Pancreas (tissue), 10 donors: Measurements from ENCODE around the gene IL17C. TPM values are rescaled to one million over a fixed set of nuclear protein-coding genes. Genes with fewer than 3 reads are reported as not detected.
A peak's percentile ranks its signal among the peaks of the same experiment; 100 is the strongest.

Experiments used
- ATAC-seq, 4 donors: fragments of 200-7000 bp; cut with Tn5 transposase; one replicate each; pipeline versions ENCODE4 v1.8.0 to v1.9.1; 2020; ENCODE audit warnings: mild to moderate bottlenecking in 4 of 4, moderate library complexity in 4 of 4
- DNase-seq, 6 donors: peaks; one replicate each; pipeline ENCODE4 v3.0.0-alpha.2; 2020
- FAIRE-seq: peaks from 2 replicates; lab custom pipeline; 2012; peaks lifted over from hg19 to GRCh38; lab: Jason Lieb, UNC
- H3K27ac ChIP-seq, 4 donors: fragments of 200-600 bp; sonication (generic); 1 replicate in 3 of 4; 2 replicates in 1 of 4; pipeline versions ENCODE4 v1.5.0 to v1.8.0; 2020
- H3K27me3 ChIP-seq, 4 donors: fragments of 200-600 bp; one replicate each; pipeline ENCODE4 v1.8.0; 2021
- H3K36me3 ChIP-seq, 3 donors: fragments of 200-600 bp; sonication (generic) in 1 of 3; one replicate each; pipeline versions ENCODE4 v1.5.0 to v1.8.0; 2020 to 2021
- H3K4me1 ChIP-seq, 3 donors: fragments of 200-600 bp; one replicate each; pipeline ENCODE4 v1.8.0; 2021
- H3K4me3 ChIP-seq, 4 donors: fragments of 200-600 bp; sonication (generic) in 2 of 4; one replicate each; pipeline versions ENCODE4 v1.5.0 to v1.8.0; 2020 to 2021
- H3K9me3 ChIP-seq, 4 donors: fragments of 200-600 bp; one replicate each; pipeline ENCODE4 v1.8.0; 2021
- CTCF ChIP-seq, 4 donors: fragments of 200-600 bp; sonication (generic) in 3 of 4; IDR thresholded peaks; one replicate each; pipeline versions ENCODE4 v1.5.0 to v1.8.0; 2021; ENCODE audit warnings: antibody characterized with exemption in 4 of 4
- WGBS, 2 donors: extraction: QIAGEN DNeasy Blood & Tissue Kit; methylation state at CpG; one replicate each; pipeline ENCODE4 v1.1.7; 2013; 5-methylcytosine and 5-hydroxymethylcytosine counted together
- intact Hi-C, 3 donors: fragments of 100-400 bp; cut with DNase I; formaldehyde crosslinking; loops; one replicate each; pipeline versions ENCODE4 v1.11.1 to v1.14.2; 2022
- polyA plus RNA-seq, 2 donors: library from polyadenylated mRNA; stranded (reverse); fragments of 200-250 nt; gene quantifications; one replicate each; pipeline ENCODE4 v1.2.3, GENCODE V29; 2013
- total RNA-seq, 6 donors: library from RNA; stranded (reverse); fragmentation: NEBNext Ultra II Directional in 4 of 6; extraction: Animal tissue kit (Norgen Biotek cat#: 25700) in 4 of 6; gene quantifications; one replicate each; pipeline versions ENCODE4 v1.2.1 to v1.2.4, GENCODE V29; 2021 to 2023
- donor health status: healthy with polysubstance abuse.
- donor health status: DM: no; HTN: no; CAD: no; lungs with moderate emphysema.
- donor health status: DM: no; HTN: no; CAD: no.
- donor health status: control.
- donor health status: control.
- donor health status: Bipolar disorder and iron deficiency.
- donor health status: DM: yes; HTN: yes; CAD: no.
- donor health status: DM: no; HTN: no; CAD: no.
- donor health status: DM: no; HTN: no; CAD: no.
- donor health status: DM: yes; HTN: yes; CAD: no.

Gene IL17C
- total and polyA plus RNA-seq, 8 donors: 0.14 TPM; not detected in 7

- no peak for TF ChIP-seq CTCF (IDR thresholded peaks at IDR 0.05)
- no peak overlapping the region for H3K27ac ChIP-seq
- 62 to 65% methylated on average over 41 to 45 of the region's 45 CpGs for WGBS, 2 donors
- intact Hi-C loops: no loop called here
- ATAC-seq (peak in 1 of 4 donors; percentile 8), DNase-seq (peak in 2 of 6 donors; percentile 68 to 84), FAIRE-seq (no peak)
- H3K27me3 ChIP-seq: no peaks in the 10 kb centered on the region
- peaks cover 0 to 7% (median 0%) of the 10 kb centered on the region in 3 donors for H3K4me1 ChIP-seq
- H3K9me3 ChIP-seq: no peaks in the 10 kb centered on the region
- H3K4me3 ChIP-seq: no peak overlapping the region
- no peaks in the 10 kb centered on the region for H3K36me3 ChIP-seq
These were observed 1.1 kb downstream of the IL17C start for GRCh38 chr16:88639231-88640038.

GRCh38 chr16:88640039-88640495 lies 1.7 kb downstream of the IL17C start:
- no peaks in the 10 kb centered on the region for H3K36me3 ChIP-seq
- intact Hi-C loops: no loop called here
- no peak overlapping the region for H3K27ac ChIP-seq
- no peak overlapping the region for H3K4me3 ChIP-seq
- WGBS, 2 donors: 69 to 71% methylated on average over 13 of the region's 13 CpGs
- no peak for TF ChIP-seq CTCF (IDR thresholded peaks at IDR 0.05)
- FAIRE-seq (no peak), DNase-seq (no peak), ATAC-seq (no peak)
- H3K27me3 ChIP-seq: no peaks in the 10 kb centered on the region
- H3K9me3 ChIP-seq: no peaks in the 10 kb centered on the region
- H3K4me1 ChIP-seq: peaks cover 0 to 7% (median 0%) of the 10 kb centered on the region in 3 donors

- Histone ChIP-seq H3K27ac (no peak overlapping the region), H3K27me3 (no peaks in the 10 kb centered on the region), H3K9me3 (no peaks in the 10 kb centered on the region), H3K4me3 (no peak overlapping the region), H3K36me3 (no peaks in the 10 kb centered on the region), H3K4me1 (peaks cover 0 to 7% (median 0%) of the 10 kb centered on the region in 3 donors)
- no peak for ATAC-seq
- WGBS, 2 donors: 62 to 74% methylated on average over 17 of the region's 17 CpGs
- no peak for TF ChIP-seq CTCF (IDR thresholded peaks at IDR 0.05)
- peak in 1 of 6 donors; percentile 62 for DNase-seq
- FAIRE-seq: no peak
- intact Hi-C loops: no loop called here
These were observed 2.3 kb downstream of the IL17C start for GRCh38 chr16:88640498-88641247.

- no peak for TF ChIP-seq CTCF (IDR thresholded peaks at IDR 0.05)
- no peaks in the 10 kb centered on the region for H3K36me3 ChIP-seq
- H3K9me3 ChIP-seq: no peaks in the 10 kb centered on the region
- FAIRE-seq (no peak), ATAC-seq (no peak), DNase-seq (peak in 1 of 6 donors; percentile 74)
- 90 to 94% methylated on average over 53 to 58 of the region's 58 CpGs for WGBS, 2 donors
- intact Hi-C loops: no loop called here
- no peaks in the 10 kb centered on the region for H3K27me3 ChIP-seq
- H3K4me1 ChIP-seq: peaks cover 0 to 6% (median 0%) of the 10 kb centered on the region in 3 donors
- H3K27ac ChIP-seq: no peak overlapping the region
- no peak overlapping the region for H3K4me3 ChIP-seq
These were observed 4.7 kb downstream of the IL17C start for GRCh38 chr16:88642881-88643643.
